Measurements from ENCODE around the gene TSPAN2.
A peak's percentile ranks its signal among the peaks of the same experiment; 100 is the strongest.

TSPAN2 gene

GRCh38 chr1:115069659-115070308 lies 19.5 kb downstream of the TSPAN2 start:
- no peak overlapping the region for H3K4me3 ChIP-seq (ENCODE audit: low read length)
- peak; percentile 69 for DNase-seq (ENCODE audit: low read depth)
- no peak for TF ChIP-seq CTCF (IDR thresholded peaks at IDR 0.05; ENCODE audit: insufficient read depth, low read depth, low read length, missing control alignments)

GRCh38 chr1:115068826-115069585 lies 20.3 kb downstream of the TSPAN2 start:
- DNase-seq (ENCODE audit: low read depth), result peak; percentile 72
- TF ChIP-seq CTCF (IDR thresholded peaks at IDR 0.05; ENCODE audit: insufficient read depth, low read depth, low read length, missing control alignments), result no peak
- H3K4me3 ChIP-seq (ENCODE audit: low read length), result no peak overlapping the region

GRCh38 chr1:115067161-115067859 lies 22.0 kb downstream of the TSPAN2 start:
- DNase-seq (ENCODE audit: low read depth), result peak; percentile 76
- H3K4me3 ChIP-seq (ENCODE audit: low read length), result no peak overlapping the region
- no peak for TF ChIP-seq CTCF (IDR thresholded peaks at IDR 0.05; ENCODE audit: insufficient read depth, low read depth, low read length, missing control alignments)

- H3K4me3 ChIP-seq (ENCODE audit: low read length), result no peak overlapping the region
- DNase-seq (ENCODE audit: low read depth), result peak; percentile 19
- no peak for TF ChIP-seq CTCF (IDR thresholded peaks at IDR 0.05; ENCODE audit: insufficient read depth, low read depth, low read length, missing control alignments)
These were observed 24.3 kb downstream of the TSPAN2 start for GRCh38 chr1:115065021-115065420.

GRCh38 chr1:115064461-115064860 lies 24.8 kb downstream of the TSPAN2 start:
- no peak for DNase-seq (ENCODE audit: low read depth)
- H3K4me3 ChIP-seq (ENCODE audit: low read length), result no peak overlapping the region
- no peak for TF ChIP-seq CTCF (IDR thresholded peaks at IDR 0.05; ENCODE audit: insufficient read depth, low read depth, low read length, missing control alignments)

- DNase-seq (ENCODE audit: low read depth), result peak; percentile 43
- H3K4me3 ChIP-seq (ENCODE audit: low read length), result no peak overlapping the region
- no peak for TF ChIP-seq CTCF (IDR thresholded peaks at IDR 0.05; ENCODE audit: insufficient read depth, low read depth, low read length, missing control alignments)
These were observed 25.9 kb downstream of the TSPAN2 start for GRCh38 chr1:115063228-115063901.
